GM23338 (cell line): ENCODE data around the gene SCAMP1.

Source experiments
- CTCF ChIP-seq, 2 experiments: fragments of 200-600 bp in 1 of 2; sonication (generic) in 1 of 2; conservative IDR thresholded peaks; 2 replicates each; pipeline versions ENCODE4 v1.5.1 to v1.6.1; 2016 to 2017; ENCODE audit warnings: antibody characterized with exemption in 2 of 2, low read depth in 2 of 2, mild to moderate bottlenecking in 2 of 2, moderate library complexity in 1 of 2
- EZH2phosphoT487 ChIP-seq: fragments of 200-600 bp; sonication (generic); IDR thresholded peaks from one replicate; pipeline ENCODE4 v1.8.1; 2018; ENCODE audit warnings: antibody characterized with exemption; ENCODE audit not compliant: unreplicated experiment
- JUNB ChIP-seq: IDR thresholded peaks from one replicate; pipeline ENCODE4 v1.6.1; 2016; ENCODE audit warnings: antibody characterized with exemption; ENCODE audit not compliant: unreplicated experiment
- POLR2AphosphoS5 ChIP-seq: IDR thresholded peaks from 2 replicates; pipeline ENCODE4 v1.6.1; 2016; ENCODE audit warnings: antibody characterized with exemption, low read depth

- TF ChIP-seq POLR2AphosphoS5 (no peak), CTCF (conservative IDR thresholded peaks at IDR 0.05; ENCODE audit: low read depth in 2 of 2) (no peak), EZH2phosphoT487 (no peak), JUNB (no peak)
Measured at GRCh38 chr5:78467140-78467539, 106.7 kb downstream of the SCAMP1 start.
